Prostate gland (tissue), 2 donors: ENCODE results near the gene NAA40.

Source experiments
- CTCF ChIP-seq, 4 experiments: fragments of 200-600 bp in 2 of 4; fragments of 450-650 bp in 2 of 4; sonication (generic) in 2 of 4; IDR thresholded peaks; 1 replicate in 3 of 4; 2 replicates in 1 of 4; pipeline ENCODE4 v1.5.1; 2016 to 2019; ENCODE audit warnings: antibody characterized with exemption in 4 of 4, mild to moderate bottlenecking in 2 of 4, moderate library complexity in 2 of 4
- POLR2A ChIP-seq: fragments of 450-650 bp; IDR thresholded peaks from one replicate; pipeline ENCODE4 v1.6.1; 2016; ENCODE audit warnings: antibody characterized with exemption, mild to moderate bottlenecking

GRCh38 chr11:63996512-63996911 is 57.7 kb downstream of the NAA40 start:
- TF ChIP-seq CTCF (IDR thresholded peaks at IDR 0.05) (no peak), POLR2A (no peak)
